IPS-NIHi11 (cell line): ENCODE results near the gene FLNA.
"Not testable (repeated sequence)": the region's sequence is repeated elsewhere in the genome, so short reads cannot be mapped to it uniquely, and the experiment has no call there.

Experiments
- DNase-seq: peaks from one replicate; pipeline ENCODE4 v3.0.0; 2012; ENCODE audit warnings: mixed read lengths, low spot score

FLNA gene

GRCh38 chrX:154308108-154308946 lies 66.1 kb downstream of the FLNA start:
- peak; percentile 59 for DNase-seq

DNA sequence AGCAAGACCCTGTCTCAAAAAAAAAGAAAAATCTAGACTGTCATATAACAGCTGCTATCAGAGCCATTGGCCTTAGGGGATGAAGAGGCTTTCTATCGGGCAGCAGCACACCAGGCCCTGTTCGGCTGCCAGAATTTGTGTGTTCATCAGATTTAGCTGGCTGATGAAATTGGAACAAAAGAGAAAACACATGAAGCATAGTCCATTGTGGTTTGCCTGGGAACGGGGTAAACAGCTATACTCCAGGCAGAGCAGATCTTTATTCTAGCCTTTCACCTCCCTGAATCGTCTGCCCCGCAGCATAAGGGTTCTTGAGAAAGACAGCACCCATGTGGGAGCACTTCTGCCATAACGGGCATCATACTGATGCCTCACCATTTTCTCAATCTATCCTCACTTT lies 67.2 kb downstream of the FLNA start:
- no peak for DNase-seq

GRCh38 chrX:154305541-154306205 lies 68.8 kb downstream of the FLNA start:
- no peak for DNase-seq

DNA sequence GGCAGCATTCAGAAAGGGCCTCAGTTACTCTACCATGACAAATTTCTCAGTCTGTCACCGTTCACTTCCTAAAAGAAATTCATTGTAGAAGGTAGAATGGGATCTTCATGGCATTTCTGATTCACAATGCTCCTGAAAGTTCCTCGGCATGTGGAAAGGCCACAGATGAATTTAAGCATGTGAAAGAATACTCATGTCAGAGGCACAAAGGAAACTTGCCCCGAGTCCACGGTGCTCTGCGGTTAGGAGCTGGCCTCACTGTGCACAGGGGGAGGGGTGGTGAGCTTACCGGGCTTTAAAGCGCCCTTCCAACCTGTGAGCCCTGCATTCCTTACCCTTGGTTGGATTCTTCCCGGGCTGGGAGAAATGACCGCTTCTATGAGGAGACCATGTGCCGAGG lies 69.6 kb downstream of the FLNA start:
- DNase-seq = no peak

DNA sequence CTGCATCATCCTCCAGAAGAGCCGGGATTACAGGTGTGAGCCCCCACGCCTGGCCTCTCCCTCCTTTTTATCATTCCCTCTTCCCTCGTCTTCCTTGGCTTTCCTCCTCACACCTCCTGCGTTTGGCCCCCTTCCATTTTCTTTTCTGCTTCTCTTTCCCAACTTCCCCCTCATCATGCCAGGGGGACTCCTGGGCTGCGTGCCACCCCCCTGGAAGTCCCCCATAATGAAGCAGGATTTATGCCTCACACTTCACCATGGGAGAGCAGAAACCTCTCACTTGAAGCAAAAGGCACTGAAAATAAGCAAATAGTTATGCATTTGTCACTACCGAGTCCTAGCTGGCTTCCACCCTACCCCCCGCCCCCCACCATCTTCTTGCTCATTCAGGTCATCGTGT lies 71.0 kb downstream of the FLNA start:
- DNase-seq = no peak

- DNase-seq = not testable (repeated sequence)
Observed at GRCh38 chrX:154302998-154303397, 71.4 kb downstream of the FLNA start.

GRCh38 chrX:154300816-154301215 lies 73.6 kb downstream of the FLNA start:
- DNase-seq = no peak
